Measurements from ENCODE around the gene COL16A1. TPM values are rescaled to one million over a fixed set of nuclear protein-coding genes. Genes with fewer than 3 reads are reported as not detected.

COL16A1 gene
- total RNA-seq, 4 donors from 2014 or later, result 79.7 to 128 (median 94.7) TPM

DNA sequence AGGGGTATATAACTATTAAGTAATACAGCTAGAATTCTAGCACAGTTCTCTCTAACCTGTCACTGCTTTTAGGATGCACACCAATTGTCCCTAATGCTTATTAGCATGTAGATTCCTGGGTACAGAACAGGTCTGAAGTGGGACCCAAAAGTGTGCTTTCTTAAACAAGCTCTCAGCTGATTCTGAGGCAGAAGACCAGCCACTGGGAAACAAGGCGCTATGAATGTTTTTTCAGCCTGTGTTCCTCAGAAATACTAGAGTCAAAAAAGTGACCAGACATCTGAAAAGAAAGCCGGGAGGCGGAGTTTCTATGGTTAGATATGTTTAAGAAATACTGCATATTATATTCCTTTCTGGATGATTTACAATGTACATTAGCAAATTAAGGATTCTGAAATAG lies 60.9 kb downstream of the COL16A1 start:
- DNase-seq (ENCODE audit: low spot score in 2 of 2), result no peak
- 92% methylated on average over 3 of the region's 3 CpGs for WGBS, 2 donors
- TF ChIP-seq, protein P1, sequence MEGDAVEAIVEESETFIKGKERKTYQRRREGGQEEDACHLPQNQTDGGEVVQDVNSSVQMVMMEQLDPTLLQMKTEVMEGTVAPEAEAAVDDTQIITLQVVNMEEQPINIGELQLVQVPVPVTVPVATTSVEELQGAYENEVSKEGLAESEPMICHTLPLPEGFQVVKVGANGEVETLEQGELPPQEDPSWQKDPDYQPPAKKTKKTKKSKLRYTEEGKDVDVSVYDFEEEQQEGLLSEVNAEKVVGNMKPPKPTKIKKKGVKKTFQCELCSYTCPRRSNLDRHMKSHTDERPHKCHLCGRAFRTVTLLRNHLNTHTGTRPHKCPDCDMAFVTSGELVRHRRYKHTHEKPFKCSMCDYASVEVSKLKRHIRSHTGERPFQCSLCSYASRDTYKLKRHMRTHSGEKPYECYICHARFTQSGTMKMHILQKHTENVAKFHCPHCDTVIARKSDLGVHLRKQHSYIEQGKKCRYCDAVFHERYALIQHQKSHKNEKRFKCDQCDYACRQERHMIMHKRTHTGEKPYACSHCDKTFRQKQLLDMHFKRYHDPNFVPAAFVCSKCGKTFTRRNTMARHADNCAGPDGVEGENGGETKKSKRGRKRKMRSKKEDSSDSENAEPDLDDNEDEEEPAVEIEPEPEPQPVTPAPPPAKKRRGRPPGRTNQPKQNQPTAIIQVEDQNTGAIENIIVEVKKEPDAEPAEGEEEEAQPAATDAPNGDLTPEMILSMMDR (IDR thresholded peaks at IDR 0.05), result no peak
- no peak overlapping the region for H3K4me3 ChIP-seq (ENCODE audit: low read depth, poor library complexity, severe bottlenecking)
- intact Hi-C loops (cut with DNase I; ENCODE audit: low total_unique reads), result no loop called here

DNA sequence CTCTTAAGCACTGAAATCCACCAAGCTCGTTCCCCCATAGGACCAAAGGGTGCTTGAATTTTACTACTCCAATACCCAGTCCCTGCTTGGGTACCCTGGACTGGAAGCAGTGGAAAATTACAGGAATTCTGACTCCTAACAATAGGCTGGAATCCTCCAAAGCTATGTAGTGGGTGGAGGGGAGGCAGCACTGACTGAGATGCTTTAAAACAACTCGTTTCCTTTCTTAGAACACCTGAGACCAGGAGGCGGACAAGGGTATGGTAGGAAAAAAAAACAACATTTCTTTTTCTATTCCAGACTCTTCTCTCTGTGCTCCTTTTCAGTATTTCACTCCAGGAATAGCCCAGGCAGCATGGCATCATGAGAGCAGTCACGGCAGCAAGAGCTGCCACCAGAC lies 61.5 kb downstream of the COL16A1 start:
- TF ChIP-seq, protein P1 (IDR thresholded peaks at IDR 0.05), result no peak
- no peak for TF ChIP-seq POLR2A (IDR thresholded peaks at IDR 0.05)
- intact Hi-C loops (cut with DNase I; ENCODE audit: low total_unique reads), result no loop called here
- H3K4me3 ChIP-seq (ENCODE audit: low read depth, poor library complexity, severe bottlenecking), result no peak overlapping the region
- DNase-seq (ENCODE audit: low spot score in 2 of 2), result no peak
- 84 to 86% methylated on average over 4 of the region's 4 CpGs for WGBS, 2 donors

DNA sequence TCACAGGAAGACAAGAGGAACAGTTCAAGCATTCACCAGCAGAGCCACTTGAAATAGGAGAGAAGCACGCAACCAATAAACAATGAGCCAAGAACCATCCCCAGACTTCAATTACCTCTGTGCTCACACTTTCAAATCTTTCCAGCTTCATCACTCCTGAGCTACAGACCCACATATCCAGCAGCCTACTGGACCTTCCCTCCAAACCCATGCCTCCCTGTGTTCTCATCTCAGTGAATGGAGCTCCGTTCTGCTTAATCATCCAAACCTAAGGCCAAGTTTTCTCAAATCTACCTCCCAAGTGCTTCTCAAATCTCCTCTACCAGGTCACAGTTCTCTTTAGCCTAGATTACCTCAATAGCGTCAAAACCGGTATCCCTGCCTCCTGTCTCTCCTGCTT lies 62.9 kb downstream of the COL16A1 start:
- TF ChIP-seq, protein P1 (IDR thresholded peaks at IDR 0.05), result no peak
- TF ChIP-seq POLR2A (IDR thresholded peaks at IDR 0.05), result no peak
- no peak for DNase-seq (ENCODE audit: low spot score in 2 of 2)
- H3K4me3 ChIP-seq (ENCODE audit: low read depth, poor library complexity, severe bottlenecking), result no peak overlapping the region
- 66 to 78% methylated on average over 4 of the region's 4 CpGs for WGBS, 2 donors
- intact Hi-C loops (cut with DNase I; ENCODE audit: low total_unique reads), result no loop called here

DNA sequence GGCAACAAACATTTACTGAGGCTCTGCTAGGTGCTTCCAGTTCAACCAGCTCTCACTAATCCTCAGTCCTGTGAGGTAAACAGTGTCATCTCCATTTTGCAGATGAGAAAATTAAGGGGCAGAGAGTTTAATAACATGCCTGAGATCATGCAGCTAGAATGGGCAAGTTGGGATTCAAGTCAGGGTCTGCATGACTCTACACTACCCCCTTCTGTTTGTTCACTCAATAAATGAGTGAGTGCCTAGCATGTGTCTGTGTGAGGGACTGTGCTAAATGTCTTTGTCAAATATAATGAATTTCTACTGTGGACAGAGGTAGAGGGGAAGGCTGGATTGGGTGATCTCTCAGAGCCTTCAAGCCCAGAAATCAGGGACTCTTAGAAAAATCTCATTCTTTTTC lies 63.6 kb downstream of the COL16A1 start:
- H3K4me3 ChIP-seq (ENCODE audit: low read depth, poor library complexity, severe bottlenecking), result no peak overlapping the region
- DNase-seq (ENCODE audit: low spot score in 2 of 2), result no peak
- intact Hi-C loops (cut with DNase I; ENCODE audit: low total_unique reads), result no loop called here
- no peak for TF ChIP-seq POLR2A (IDR thresholded peaks at IDR 0.05)

DNA sequence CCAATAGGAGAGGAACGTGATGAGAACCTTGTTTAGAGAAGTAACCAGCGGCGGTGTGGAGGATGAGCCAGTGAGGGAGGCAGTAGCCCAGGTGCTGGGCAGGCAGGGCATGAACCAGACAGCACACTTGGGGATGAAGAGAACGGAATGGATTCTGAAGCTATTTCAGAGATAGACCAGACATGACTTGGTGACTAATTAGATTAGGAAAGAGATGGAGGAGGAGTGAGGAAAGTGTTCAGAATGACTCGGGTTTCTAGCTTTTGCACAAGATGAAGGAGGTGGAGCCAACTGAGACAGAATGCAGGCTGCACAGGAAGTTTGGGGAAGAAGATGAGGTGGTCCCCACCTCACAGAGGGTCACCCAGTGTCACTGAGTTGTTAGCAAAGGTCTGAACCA lies 64.3 kb downstream of the COL16A1 start:
- TF ChIP-seq POLR2A (IDR thresholded peaks at IDR 0.05), result no peak
- TF ChIP-seq, protein P1 (IDR thresholded peaks at IDR 0.05), result no peak
- intact Hi-C loops (cut with DNase I; ENCODE audit: low total_unique reads), result no loop called here
- WGBS, 2 donors, result 44 to 59% methylated on average over 4 to 5 of the region's 5 CpGs
- no peak overlapping the region for H3K4me3 ChIP-seq (ENCODE audit: low read depth, poor library complexity, severe bottlenecking)
- no peak for DNase-seq (ENCODE audit: low spot score in 2 of 2)

DNA sequence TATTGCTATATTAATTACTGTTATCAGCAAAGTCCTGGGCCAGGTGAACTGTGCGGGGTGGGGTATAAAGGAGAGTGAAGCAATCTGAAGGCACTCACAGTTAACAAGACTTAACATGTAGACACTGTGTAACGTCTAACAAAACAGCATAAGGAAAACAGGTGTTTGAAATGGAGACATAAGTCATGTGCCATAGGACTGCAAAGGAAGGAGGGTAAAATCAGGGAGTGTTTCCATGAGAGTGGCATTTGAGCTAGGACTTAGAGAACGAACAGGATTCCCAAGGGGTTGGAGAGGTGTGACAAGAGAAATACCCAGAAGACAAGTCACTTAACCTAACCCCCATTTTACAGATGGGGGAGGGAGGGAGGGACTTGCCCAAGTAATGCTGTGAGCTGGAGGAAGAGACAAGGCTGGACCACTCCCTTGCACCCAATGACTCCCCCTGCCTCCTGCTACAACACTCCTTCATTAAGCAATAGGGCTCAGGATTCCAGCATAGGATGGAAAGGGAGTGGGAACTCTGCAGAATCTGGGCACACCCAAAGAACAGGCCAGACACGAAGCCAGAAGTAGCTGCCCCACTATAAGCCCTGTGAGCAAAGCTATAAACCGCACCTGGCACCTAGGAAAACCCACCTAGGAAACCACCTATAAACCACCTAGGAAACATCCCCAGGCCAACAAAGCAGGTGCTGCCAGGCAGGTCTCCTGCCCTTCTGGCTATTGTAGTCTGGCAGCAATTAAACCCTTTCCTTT lies 65.7 kb downstream of the COL16A1 start:
- intact Hi-C loops (cut with DNase I; ENCODE audit: low total_unique reads), result no loop called here
- TF ChIP-seq, protein P1 (IDR thresholded peaks at IDR 0.05), result no peak
- no peak for TF ChIP-seq POLR2A (IDR thresholded peaks at IDR 0.05)
- H3K4me3 ChIP-seq (ENCODE audit: low read depth, poor library complexity, severe bottlenecking), result no peak overlapping the region
- 34 to 46% methylated on average over 5 of the region's 5 CpGs for WGBS, 2 donors
- no peak for DNase-seq (ENCODE audit: low spot score in 2 of 2)

All from lower leg skin (tissue), 4 donors.